Ecto neural progenitor cell (in vitro differentiated cells): ENCODE results near the gene NRXN3.

Experiments
- DNase-seq: peaks from one replicate; pipeline ENCODE4 v3.0.0-alpha.2; 2018; ENCODE audit warnings: low spot score

NRXN3 gene

DNA sequence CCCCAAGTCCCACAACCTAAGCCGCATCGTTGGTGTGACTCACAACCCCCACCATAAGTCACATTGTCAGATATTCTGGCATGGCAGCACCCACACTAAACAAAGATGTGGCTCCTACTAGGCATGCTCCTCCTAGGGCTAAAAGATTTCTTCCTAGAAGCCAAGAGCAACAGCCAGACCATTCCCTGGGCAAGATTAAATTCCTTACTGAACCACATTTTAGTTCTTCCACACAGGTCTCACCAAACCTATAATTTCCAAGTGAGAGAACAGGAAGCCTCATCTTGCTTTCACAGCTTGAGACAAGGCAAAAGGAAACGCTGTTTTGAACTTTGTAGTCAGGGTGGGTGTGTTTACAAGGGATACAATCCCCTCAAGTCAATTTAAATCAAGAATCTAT, 1408.3 kb downstream of the NRXN3 start:
- DNase-seq = no peak

DNA sequence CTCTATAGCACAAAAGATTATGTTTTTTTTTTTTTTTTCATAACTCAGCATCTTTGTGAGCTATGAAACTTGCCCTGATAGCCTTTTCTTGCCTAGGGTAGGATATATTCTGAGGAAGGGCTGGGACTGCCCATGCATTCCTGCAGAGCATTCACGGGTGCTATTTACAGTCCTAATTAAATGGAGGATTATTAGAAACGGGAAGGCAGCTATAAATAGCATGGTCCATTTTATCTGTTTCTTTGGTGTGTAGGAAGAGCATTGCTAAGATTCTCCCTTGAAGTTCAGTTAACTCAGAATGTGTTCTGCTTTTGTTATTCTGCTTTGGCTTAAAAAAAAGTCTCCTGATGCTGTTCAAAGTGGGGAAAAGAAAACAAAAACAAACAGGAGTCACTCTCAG, 1410.2 kb downstream of the NRXN3 start:
- DNase-seq = no peak

DNA sequence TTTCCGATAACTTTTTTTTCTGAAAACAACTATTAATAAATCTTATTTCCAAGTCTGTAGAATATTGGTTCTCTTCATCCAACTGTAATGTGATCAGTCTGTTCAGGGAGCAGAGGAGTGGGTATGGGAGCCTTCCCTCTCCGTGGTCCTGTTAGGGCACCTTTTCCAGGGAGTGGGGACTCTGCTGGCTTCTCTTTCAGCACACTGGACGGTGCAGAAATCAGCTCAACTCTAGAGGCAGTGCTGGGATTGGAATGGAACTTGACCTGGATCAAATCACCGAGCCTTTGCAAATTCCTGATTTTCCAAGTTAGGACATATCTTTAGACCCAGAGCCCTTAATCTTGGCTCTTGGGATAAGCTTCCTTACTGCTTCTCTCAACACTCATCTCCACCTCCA, 1410.7 kb downstream of the NRXN3 start:
- DNase-seq = no peak

GRCh38 chr14:79581912-79582576, 1411.9 kb downstream of the NRXN3 start:
- DNase-seq = no peak

DNA sequence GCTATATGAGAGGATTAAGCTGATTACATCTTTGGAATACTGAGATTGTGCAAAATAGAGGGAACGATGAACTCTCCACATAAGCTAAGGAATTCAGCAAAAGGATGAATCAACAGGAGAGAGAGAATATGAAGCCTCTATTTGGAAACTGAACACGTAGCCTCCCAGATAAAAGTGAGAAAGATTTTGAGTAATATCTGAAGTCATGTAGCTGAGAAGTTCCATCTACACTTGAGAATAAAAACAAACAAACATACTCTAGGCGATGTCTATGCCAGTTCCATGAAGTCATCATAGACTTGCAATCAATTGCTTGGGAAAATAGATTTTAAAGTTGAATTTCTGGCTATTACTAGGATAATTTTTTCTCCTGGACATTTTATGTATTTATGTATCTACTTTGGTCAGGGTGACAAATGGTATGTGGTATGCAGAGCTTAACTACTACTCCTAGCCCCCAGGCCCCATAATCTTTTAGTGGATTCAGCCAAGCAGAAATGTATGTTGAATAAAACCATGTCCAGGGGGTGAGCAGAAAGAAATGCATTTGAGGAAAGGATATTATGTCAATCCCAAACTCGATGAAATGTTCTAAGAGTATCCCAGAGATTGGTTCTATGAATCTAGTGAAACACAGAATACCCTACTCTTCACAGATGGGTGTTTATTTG, 1413.7 kb downstream of the NRXN3 start:
- no peak for DNase-seq

DNA sequence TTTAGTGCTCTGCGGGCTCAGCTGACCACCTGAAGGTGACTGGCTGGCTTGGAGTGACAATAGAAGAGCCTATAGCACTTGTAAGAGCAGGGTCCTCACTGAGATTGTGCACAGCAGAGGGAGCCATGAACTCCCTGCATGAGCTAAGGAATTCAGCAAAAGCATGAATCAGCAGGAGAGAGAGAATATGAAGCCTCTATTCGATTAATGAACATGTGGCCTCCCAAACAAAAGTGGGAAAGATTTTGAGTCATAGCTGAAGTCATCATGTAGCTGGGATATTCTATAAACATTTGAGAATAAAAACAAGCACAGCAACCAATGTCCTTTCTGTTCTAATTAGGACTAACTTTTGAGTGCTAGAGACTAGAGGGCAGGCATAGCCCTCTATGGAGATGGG, 1414.5 kb downstream of the NRXN3 start:
- DNase-seq = no peak

DNA sequence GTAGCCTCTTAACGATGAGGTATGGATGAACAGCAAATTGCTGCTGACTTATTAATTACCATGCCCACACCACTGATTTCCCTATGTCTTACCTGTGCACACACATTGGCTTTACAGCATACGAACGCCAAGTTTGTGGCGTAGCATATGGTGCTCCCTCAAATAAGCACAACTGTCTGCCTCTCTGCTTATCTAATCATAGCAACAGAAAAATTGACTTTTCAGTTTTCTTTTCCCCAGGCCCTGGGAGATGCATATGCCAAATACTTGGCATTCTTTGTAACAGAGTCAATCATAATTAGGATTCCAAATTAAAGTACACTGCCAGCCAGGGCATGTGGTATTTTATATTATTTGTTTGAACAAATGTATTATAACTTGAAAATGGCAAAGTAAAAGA, 1415.7 kb downstream of the NRXN3 start:
- DNase-seq = no peak

GRCh38 chr14:79586416-79586815, 1416.2 kb downstream of the NRXN3 start:
- DNase-seq = no peak

GRCh38 chr14:79586989-79587598, 1416.9 kb downstream of the NRXN3 start:
- DNase-seq = no peak

GRCh38 chr14:79587875-79588274, 1417.7 kb downstream of the NRXN3 start:
- DNase-seq = no peak

GRCh38 chr14:79588398-79588797, 1418.2 kb downstream of the NRXN3 start:
- DNase-seq = no peak

GRCh38 chr14:79596551-79596950, 1426.4 kb downstream of the NRXN3 start:
- DNase-seq = no peak

DNA sequence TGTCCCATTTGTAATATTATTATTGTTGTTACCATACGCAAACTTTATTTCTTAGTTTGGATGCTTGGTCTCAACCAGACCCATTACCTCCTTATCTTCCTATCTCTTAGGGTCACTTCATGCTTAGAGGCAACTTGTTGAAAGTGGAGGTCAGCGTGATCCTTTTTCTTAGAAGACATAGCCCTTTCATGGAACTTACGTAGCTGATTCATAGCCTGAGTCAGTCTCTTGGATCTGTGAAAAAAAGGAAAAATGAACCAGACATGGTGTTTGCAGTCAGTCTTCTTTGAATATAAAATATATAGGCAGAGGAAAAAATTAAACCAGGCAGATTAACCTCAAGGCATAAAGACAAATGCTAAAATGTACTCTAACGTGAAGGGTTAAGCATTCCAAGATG, 1427.4 kb downstream of the NRXN3 start:
- DNase-seq = no peak

DNA sequence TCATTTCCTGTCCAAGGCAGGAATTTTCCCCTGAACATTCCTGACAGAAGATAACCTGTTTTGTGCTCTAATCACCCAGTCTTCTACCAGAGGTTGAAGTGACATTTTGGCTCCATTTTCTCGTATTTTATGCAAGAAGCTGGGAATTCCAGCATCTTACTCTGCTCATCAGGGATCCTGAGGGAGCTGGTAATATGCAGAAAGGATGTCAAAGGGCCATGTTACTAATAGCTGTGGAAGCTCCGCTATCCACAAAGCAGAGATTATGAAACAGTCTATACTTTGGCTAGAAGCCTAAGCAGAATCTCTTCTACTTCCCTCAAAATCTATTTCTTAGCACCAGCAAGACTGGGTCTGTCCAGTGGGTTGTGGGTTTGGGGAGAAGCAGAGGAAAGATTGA, 1428.2 kb downstream of the NRXN3 start:
- DNase-seq = no peak

DNA sequence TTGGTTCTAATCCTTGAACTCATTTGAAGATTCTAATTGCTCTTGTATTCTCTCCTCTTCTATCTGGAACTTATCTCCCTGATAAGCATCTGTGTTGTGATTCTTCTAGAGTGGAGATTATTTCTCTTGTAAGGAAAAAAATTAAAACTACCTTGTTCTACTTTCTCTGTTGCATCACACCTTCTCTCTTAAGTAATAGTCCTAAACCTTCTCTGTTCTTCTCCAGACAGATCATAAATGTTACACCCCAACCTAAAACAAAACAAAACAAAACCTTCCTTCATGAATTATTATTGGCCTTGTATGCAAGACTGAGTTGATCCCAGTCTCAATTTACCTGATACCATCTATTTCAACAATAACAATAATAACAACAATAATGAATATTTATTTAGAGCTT, 1429.1 kb downstream of the NRXN3 start:
- no peak for DNase-seq

DNA sequence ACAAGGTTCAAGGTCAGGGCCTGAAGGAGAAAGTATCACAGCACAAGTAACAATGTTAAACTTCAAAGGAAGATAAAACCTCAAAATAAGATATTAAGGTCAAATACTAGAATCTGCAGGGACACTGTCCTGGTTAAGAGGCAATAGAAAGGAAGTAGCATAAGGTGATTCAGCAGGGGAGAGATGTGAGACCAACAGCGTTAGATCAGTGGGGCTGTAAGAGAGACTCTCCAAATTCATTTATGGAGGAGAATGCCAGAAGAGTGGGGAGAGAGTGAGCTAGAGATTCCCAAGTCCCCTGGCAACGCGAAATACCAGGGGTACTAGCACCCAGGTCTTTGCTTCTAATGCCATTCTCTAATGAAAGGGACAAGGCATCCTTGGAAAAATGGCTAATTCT, 1430.2 kb downstream of the NRXN3 start:
- no peak for DNase-seq

GRCh38 chr14:79601579-79601978, 1431.4 kb downstream of the NRXN3 start:
- no peak for DNase-seq

DNA sequence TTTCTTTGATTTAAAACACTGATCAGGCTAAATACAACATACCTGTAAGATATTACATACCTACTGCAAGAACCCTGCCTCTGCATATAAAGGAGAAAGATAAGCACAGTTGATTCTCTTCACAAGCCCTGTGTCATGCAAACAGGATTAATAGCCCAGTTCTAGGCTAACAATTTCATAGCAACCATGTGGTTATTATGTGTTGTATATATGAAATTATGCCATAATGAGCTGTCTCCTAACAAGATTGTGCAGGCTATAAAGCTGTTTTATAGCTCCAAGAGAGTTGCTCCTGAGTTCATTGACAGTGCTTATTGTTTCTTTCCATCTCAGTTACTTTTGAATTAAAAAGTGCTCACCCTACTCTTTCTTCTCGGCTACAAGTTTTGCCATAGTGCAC, 1431.9 kb downstream of the NRXN3 start:
- no peak for DNase-seq

- no peak for DNase-seq
These were observed 1432.6 kb downstream of the NRXN3 start for GRCh38 chr14:79602742-79603141.

DNA sequence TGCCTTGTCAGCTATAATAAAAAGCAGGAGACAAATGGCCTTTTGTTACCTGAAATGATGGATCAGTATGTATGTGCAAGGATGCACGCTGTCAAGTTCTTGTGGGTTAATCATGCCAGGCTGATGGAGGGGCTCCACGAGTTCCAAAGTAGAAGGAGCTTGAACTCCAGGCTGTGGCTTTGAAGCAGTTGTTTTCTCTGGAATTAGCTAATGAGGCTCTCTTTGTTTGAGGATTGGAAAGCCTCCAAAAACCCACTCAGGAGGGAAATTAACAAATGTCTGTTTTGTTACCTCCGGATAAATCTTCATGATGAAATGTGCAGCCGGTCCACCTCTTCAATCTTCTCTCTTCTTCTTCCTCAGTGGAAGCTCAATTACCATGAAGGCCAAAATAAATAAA, 1435.7 kb downstream of the NRXN3 start:
- no peak for DNase-seq

GRCh38 chr14:79608446-79608845, 1438.3 kb downstream of the NRXN3 start:
- DNase-seq = no peak

GRCh38 chr14:79613625-79614024, 1443.5 kb downstream of the NRXN3 start:
- DNase-seq = no peak

DNA sequence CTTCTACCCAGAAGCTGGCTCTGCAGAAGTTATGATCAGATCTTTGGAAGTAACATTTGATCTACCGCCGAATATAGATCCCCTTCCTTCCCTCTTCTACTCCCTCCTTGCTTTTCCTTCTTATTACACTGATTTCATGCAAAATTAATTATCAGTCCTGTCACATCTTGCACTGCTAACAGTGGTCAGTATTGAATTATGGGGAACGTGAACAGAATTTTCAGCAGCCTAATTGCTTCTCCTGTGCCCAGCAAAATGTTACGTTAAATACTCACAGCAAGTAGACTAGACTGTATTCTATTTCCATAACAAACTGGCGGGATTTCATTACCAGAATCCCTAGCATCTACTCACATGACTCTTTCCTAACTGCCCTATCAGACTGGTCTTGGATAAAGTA, 1444.3 kb downstream of the NRXN3 start:
- no peak for DNase-seq

- no peak for DNase-seq
These were observed 1456.9 kb downstream of the NRXN3 start for GRCh38 chr14:79627058-79627457.
